Measurements from ENCODE around the gene TNKS2.
"Not testable (repeated sequence)": the region's sequence is repeated elsewhere in the genome, so short reads cannot be mapped to it uniquely, and the experiment has no call there.

TNKS2 gene

DNA sequence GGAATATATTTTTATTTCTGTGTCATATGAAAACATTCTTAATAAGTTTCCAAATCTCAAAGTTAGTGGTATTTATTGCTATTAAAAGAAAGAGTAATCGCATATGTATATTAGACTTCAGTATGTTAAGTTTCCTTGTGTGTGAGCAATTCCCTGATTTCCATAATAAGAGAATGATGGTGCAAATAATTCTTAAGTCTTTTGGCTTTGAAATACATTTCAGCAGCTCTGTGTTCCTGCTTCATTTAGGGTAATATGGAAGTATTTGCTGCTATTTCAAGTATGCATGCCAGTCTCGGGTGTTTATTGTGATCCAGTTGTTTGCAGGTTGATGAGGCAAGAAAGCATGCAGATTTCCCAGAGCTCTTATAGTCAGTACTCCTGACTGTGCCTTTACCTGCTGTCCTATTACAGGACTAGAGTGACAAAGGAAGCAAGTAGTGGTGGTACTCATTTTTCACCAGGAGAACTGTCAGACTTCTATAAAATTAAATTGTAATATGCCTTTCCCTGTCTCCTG, 67.4 kb downstream of the TNKS2 start:
- DNase-seq (ENCODE audit: low read depth in 2 of 3, low spot score in 2 of 3) = no peak

DNA sequence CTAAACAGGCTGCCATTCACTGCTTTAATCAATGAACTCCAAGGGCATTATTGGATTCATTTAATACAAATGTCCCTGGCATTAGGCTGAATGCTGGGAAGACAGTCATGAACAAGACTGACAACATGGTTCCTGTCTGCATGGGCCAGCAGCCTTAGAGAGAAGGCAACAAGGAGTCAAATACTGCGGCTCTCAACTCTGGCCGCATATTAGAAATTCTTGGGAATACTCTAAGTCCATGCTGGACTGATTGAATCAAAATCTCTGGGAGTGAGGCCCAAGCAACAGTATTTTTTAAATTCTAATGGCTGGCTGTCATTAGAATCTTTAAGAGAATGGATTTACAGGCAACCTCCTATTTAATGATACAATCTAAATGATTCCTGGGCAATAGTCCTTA, 76.9 kb downstream of the TNKS2 start:
- DNase-seq (ENCODE audit: low read depth in 2 of 3, low spot score in 2 of 3) = no peak

DNA sequence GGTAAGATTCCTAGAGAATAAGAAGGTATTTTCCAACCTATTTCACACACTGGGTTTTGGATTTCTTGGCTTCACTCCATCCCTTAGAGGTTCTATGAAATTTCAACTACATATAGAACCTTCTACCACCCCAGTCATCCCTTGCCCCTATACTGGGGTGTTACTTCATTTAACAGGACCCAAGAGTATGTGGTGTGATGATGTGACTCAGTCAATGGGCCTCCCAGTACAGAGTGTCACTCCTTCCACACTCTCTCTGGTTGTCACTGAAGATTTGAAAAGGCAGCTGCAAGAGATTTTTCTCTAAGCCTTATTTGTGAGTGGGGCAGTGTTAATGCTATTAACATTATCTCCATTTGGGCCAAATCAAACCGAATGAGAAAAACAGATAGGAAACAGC, 77.6 kb downstream of the TNKS2 start:
- no peak for DNase-seq (ENCODE audit: low read depth in 2 of 3, low spot score in 2 of 3)

DNA sequence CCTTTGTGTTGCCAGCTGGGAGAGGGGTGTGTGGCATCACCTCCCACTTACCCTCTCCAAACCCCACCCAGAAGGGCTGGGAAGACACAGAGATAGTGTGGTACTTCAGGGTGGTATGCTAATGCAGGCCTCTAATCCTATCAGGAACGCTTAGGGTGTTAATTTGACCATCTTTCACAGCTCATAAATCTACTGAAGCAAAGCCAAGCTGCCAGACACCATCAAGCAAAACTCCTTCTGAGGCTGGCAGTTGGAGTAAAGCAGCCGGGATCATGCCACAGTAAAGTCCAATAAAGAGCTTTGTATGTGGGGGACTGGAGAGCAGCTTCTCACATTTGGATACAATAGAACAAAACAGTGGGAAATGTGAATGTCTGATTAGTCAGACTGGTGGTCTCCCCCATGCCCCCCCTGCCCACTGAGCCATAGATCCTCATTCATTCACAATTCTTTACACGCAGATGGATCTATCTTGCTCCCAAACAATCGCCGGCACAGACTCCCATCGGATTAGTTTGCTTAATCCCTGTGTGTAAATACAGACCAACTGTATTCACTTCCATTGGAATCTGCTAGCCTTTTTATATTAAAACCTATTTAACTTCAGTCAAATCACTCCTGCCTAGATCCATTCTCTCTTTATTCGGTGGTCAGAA, 81.4 kb downstream of the TNKS2 start:
- DNase-seq (ENCODE audit: low read depth in 2 of 3, low spot score in 2 of 3) = no peak

DNA sequence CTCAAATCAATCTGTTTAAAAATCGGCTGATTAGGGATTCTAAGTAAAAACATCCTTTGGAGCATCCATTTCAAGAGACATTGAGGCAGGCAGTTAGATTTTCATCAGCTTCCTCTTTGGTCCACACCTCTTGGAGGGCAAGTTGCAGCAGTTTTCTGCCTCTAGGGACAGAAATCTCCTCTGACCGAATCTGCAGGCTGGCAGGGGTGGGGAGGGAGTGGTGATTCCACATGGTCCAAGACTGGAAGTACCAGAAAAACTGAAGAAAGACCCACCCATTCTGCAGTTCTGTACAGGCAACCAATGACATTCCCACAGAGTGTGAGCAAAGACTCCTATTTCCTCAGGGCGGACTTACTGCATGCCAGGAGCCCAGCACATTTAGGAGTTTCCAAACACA, 82.1 kb downstream of the TNKS2 start:
- no peak for DNase-seq (ENCODE audit: low read depth in 2 of 3, low spot score in 2 of 3)

DNA sequence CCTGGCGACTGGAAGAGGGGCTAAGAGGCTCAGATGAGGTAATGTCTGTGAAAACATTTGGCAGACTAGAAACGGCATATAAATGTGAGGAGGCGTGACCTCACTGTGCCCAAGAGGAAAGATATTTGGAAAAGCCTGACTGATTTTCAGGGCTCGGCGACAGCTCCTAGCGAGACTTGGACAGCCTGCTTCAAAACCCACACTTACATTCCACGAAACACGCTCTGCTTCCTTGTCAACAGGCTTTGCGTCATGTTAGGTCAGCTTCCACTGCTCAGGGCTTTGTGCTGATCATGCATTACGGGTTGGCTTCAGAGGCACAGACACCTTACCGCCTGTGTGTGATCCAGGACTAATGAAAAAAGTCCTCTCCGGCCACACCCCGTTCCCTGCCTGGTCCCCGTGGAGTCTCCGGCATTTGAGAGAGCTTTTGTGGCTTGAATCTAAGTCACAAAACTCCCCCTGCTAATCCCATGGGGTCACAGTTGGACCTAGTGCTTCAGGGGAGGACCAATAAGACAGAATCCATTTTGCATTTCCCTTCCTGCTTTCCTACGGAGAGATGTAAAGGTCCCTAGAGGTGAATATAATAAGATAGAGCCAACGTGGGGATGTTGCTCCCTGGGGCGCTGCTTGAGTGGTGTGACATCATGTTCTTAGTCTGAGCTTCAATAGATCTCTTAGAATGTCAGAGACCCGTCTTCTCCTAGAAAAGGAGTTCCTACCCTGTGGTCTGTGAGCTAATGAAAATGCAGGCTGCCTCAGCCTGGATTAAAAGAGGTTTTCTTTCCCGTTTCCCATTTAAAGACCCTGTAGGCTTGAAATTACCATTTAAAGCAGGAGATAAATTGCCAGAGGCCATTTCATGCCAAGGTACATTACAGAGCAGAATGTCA, 85.6 kb downstream of the TNKS2 start:
- DNase-seq (ENCODE audit: low read depth in 2 of 3, low spot score in 2 of 3) = no peak

DNA sequence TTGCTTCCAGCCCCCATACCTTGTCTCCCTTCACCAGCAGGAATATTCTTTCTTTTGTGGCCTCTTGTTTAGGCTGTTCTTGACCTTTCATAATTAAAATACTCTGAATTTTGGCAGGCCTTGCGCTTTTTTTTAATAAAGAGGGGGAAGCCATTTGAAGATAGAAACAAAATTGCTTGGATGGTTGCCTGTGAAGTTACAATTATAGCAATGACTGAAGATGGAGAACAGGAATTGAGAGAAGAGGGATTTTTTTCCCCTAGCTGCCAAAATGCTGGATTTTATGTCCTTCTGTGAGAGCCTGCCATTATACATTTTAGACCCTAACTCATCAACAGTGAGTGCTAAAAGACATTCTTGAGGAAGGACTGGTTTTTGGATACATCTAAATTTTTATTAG, 86.3 kb downstream of the TNKS2 start:
- DNase-seq (ENCODE audit: low read depth in 2 of 3, low spot score in 2 of 3) = no peak

DNA sequence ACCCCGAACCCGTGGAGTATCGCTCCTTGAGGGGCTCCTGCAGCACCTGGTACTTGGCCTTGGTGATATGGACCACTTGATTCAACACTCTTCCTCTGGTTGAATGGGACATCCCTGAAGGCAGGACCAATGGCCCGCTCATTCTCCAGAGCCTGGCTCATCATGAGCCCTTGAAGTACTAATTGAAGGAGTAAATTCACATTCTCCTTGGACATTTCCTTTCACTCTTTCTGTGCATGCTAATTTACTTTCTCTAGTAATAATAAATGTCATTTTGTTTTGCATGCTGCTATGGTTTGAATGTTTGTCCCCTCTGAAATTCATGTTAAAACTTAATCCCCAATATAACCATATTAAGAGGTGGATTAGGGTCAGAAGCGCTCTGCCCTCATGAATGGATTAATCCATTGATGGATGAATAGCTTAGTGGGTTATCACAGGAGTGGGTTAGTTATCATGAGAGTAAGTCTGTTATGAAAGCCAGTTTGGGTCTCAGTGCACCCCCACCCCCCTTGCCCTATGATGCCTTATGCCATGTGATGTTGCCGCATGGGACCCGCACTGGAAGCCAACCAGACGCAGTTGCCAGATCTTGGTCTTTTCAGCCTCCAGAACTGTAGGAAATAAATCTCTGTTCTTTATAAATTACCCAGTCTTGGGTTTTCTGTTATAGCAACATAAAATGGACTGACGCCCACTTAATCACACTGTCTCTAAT, 87.3 kb downstream of the TNKS2 start:
- DNase-seq (ENCODE audit: low read depth in 2 of 3, low spot score in 2 of 3) = no peak

DNA sequence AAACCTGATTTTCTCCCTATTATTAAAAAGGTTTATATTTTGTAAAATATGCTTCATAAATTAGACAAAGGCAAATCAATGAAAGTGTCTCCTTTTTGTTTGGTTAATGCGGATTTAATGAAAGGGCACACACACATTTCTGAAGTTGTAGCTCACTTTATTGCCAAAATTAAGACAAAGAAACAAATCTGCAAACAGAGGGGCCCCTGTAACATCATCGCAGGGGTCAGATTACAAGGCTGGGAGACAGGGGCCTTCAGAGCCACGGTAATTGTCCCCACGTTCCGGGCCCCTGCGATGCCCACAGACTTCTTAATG, 88.7 kb downstream of the TNKS2 start:
- no peak for DNase-seq (ENCODE audit: low read depth in 2 of 3, low spot score in 2 of 3)

DNA sequence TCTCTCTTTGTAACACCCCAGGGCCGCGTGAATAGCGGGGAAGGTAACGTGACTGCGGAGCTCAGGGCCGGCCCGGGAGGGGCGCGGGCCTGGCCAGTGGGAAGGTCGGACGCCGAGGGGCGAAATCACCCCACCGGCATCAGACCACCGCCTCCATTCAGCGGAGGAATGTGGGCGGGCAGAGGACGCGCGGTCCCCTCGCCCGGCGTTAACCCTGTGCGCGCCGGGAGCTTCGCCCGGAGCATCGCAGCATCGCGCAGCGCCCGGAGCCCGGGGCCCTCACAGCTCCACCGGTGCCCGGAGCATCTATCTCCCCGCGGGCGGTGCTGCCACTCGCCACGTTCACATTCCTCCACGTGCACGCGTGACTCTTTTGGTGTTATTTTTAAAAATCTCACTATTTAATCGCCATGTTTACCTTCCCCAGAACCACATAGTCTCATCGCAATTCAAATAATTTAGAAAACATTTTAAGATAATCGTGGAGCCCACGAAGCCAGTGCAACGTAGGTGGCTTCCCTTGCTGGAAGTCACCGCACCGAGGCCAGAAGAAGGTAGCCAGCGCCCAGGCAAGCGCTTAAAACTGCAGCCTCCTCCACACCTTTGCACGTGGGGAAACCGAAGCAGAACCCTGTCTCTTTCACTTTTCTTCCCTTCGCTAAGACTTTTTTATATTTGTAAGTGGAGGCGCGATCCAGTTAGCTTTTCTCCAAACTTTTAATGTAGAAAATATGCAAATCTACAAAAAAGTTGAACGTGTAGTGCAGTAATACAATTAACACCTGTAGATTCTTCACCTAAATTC, 89.2 kb downstream of the TNKS2 start:
- DNase-seq (ENCODE audit: low read depth in 2 of 3, low spot score in 2 of 3) = no peak

DNA sequence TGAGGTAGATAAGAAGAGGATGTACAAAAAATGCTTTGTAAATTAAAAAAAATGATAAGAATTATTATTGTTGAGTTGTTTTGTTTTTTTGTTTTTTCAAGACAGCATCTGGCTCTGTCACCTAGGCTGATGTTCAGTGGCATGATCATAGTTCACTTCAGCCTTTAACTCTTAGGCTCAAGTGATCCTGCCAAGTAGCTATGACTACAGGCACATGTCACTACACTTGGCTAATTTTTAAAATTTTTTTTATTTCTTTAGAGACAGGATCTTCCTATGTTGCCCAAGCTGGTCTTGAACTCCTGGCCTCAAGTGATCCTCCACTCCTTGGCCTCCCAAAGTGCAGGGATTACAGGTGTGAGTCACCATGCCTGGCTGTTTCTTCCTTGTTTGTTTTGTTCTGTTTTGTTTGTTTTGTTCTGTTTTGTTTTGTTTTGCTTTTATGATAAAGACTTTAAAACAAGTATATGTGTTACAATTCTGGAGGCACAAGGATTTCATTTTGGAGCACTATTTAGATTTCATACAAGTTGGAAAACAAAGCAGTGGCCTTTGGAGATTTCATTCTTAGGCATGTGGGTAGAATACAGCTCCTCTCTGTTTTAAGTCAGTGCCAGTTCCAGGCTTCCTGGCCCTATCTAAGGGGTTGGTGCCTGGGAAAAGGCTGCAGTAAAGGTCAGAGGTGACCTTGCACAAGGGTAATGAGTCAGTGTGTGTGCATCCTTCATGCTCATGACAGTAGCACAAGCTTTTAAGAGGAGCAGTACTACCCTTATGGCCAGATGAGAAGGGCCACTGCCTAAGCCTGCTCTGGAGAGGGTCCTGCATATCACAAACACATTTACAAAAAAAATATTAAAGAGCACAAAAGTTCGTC, 93.1 kb downstream of the TNKS2 start:
- DNase-seq (ENCODE audit: low read depth in 2 of 3, low spot score in 2 of 3) = no peak

DNA sequence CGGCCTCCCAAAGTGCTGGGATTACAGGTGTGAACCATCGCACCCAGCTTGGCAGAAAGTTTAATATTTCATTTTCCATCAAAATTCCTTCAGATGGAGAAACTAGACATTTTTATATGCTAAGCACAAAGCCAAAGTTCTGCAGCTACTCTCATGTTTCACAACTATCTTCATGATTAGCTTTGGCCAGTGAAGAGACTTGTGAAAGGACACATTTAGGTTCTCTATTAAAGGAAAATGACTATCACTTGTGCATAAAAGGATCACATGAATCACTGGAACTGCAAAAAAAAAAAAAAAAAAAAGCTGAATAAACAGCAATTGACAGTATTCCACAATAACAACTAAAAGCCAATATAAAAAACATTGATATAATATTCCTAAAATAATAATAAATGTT, 94.8 kb downstream of the TNKS2 start:
- DNase-seq (ENCODE audit: low read depth in 2 of 3, low spot score in 2 of 3) = no peak

DNA sequence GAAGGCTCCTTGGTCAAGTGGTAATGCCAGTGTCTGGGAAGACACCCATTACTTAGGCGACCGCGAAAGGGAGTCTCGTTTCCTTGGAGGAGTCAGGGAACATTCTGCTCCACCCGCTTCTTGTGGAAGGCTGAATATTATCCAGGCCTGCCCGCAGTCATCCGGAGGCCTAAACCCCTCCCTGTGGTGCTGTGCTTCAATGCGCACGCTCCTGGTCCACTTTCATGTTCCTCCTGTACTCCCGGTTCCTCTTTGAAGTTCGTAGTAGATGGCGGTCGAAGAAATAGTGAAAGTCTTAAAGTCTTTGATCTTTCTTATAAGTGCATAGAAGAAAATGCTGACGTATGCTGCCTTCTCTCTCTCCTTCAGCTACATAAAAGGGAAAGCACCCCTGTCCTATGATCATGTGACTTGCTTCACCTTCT, 96.0 kb downstream of the TNKS2 start:
- not testable (repeated sequence) for DNase-seq (ENCODE audit: low read depth in 2 of 3, low spot score in 2 of 3)

DNA sequence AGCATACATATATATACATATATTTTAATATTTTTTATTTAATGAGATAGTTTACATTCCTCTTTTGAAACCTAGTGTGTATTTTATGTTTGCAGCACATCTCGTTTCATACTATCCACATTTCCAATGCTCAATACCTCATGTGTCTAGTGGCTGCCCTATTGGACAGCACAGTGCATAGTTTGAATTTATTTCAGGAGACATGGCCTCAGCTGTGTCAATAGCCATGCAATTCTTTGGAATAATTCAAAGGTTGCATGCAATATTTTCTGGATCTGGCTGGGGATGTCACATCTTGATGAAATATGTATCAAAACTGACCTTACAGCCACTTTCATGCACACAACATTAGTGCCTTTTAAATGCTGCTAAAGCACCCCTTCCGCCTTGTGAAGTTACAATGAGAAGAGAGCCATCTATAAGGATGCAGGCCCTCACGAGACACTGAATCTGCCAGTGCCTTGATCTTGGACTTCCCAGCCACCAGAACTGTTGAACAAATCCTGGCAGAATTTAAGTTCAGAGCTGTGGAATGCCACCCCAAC, 98.1 kb downstream of the TNKS2 start:
- no peak for DNase-seq (ENCODE audit: low read depth in 2 of 3, low spot score in 2 of 3)

DNA sequence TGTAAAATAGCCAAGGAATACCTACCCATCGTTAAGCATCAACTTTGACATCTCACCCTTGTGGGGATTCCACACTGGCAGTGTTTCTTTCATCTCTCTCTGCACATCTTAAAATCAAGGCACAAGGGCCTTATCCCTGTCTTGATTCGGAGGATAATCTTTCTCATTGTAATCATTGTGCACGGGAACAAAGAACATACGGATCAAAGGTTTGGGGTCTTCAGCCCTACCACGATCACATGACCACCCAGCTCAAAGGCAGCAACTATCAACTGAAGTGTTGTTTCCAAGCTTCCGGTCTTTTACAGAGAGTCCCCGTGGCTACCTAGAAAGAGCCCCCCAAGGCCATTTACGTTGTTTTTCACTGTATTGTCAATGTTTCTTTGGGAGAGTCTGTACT, 99.2 kb downstream of the TNKS2 start:
- DNase-seq (ENCODE audit: low read depth in 2 of 3, low spot score in 2 of 3) = no peak

DNA sequence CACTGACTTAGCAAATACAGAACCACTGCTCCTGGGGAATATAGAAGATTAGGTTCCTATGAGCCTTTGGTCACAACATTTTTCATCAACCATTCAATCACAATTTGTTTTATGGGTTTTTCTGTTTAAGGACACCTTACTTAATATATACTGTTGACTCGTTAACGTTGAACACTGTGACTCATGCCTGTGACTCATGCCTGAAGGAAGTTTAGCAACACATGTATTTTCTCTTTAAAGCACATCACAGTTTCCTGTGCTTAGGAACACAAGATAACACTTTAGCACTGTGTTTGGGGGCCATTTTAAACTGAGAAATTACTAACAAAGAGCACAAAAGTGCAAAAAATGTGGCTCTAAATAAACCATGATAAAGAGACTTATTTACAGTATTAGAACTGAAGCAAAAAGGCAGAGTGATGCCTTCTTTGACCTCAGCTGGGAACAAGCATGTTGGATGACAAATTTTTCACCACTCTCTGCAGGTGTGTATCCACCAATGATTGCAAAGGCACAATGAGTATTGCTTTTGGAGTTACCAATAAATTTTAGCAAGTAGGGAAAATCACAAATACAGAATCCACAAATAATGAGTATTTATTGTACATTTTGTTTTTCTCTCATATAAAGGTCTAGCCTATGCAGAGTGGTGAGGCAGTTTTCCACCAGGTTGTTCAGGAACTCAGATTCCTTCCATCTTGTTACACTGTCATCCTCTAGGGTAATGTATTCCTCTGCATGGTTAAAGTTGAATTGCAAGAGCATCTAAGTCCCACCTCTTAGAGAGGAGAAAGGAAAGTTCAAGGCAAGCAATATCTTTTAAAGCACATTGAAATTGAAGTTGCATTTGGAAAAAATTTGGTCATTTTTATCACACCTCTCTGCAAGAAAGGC, 103.8 kb downstream of the TNKS2 start:
- DNase-seq (ENCODE audit: low read depth in 2 of 3, low spot score in 2 of 3) = peak in 1 of 3 experiments; percentile 13

DNA sequence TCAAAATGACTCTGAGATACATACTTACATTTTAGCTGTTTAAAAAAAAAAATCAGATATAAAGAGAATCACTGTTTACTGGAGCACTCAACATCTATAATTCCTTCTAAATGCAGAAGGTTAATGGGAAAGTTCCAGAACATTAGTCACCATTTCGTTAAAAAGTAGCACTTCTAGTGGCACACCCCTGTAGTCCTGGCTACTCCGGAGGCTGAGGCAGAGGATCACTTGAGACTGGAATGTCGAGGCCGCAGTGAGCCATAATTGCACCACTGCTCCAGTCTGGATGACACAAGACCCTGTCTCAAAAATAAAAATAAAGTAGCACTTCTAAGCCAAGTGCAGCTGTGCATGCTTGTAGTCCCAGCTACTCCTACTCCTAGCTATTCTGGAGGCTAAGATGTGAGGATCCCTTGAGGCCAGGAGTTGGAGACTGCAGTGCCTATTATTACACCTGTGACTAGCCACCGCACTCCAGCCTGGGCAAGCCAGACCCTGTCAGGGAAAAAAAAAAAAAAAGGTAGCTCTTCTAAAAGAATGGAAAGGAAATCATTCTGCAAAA, 108.9 kb downstream of the TNKS2 start:
- DNase-seq (ENCODE audit: low read depth in 2 of 3, low spot score in 2 of 3) = no peak

DNA sequence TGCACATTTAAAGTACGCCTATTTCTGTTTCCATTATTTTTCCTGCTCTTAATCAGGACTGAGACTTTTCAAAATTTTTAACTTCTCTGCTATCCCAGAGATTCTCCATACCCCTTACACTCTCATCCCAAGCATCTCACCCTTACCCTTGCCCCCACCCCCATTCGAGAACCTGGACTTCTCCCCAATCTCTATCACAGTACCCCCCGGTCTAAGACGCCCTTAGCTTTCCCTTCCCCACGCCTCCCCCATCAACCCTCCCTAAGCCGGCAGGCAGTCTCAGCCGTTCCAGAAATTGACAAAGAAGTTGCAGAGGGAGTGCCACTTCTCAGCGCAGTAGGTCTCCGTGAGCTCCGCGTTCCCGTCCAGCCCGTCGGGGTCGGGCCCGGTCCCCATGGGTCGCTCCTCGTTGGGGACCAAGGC, 109.7 kb downstream of the TNKS2 start:
- no peak for DNase-seq (ENCODE audit: low read depth in 2 of 3, low spot score in 2 of 3)

All from activated CD8-positive, alpha-beta memory T cell treated with anti-CD3 and anti-CD28 coated beads for 48 hours (primary cell).